Chondrocyte (in vitro differentiated cells): ENCODE data around the gene RNF149. TPM values are rescaled to one million over a fixed set of nuclear protein-coding genes. Genes with fewer than 3 reads are reported as not detected.
"Not testable (repeated sequence)": the region's sequence is repeated elsewhere in the genome, so short reads cannot be mapped to it uniquely, and the experiment has no call there.

Source experiments
- DNase-seq: peaks from one replicate; pipeline ENCODE4 v3.0.0; 2021; ENCODE audit warnings: mixed read lengths, low spot score
- H3K27ac Mint-ChIP-seq: one replicate; pipeline ENCODE4 v1.8.0; 2021; ENCODE audit warnings: mild to moderate bottlenecking, moderate library complexity, mixed read lengths; ENCODE audit not compliant: unreplicated experiment
- H3K27me3 Mint-ChIP-seq: 2 replicates; pipeline ENCODE4 v1.8.0; 2021; ENCODE audit warnings: low read depth, mixed read lengths
- H3K36me3 Mint-ChIP-seq: 2 replicates; pipeline ENCODE4 v1.8.0; 2021; ENCODE audit warnings: low read depth, mixed read lengths
- H3K4me1 Mint-ChIP-seq: 2 replicates; pipeline ENCODE4 v1.8.0; 2021; ENCODE audit warnings: low read depth, mild to moderate bottlenecking, mixed read lengths
- H3K4me3 Mint-ChIP-seq: one replicate; pipeline ENCODE4 v1.8.0; 2021; ENCODE audit warnings: mild to moderate bottlenecking, moderate library complexity, mixed read lengths; ENCODE audit not compliant: unreplicated experiment
- H3K9me3 Mint-ChIP-seq: 2 replicates; pipeline ENCODE4 v1.8.0; 2021; ENCODE audit warnings: low read depth, mixed read lengths
- CTCF ChIP-seq: fragments of 200-600 bp; sonication (generic); IDR thresholded peaks from 2 replicates; pipeline ENCODE4 v1.5.0; 2021; ENCODE audit warnings: antibody characterized with exemption, mild to moderate bottlenecking, moderate library complexity
- total RNA-seq: library from RNA; stranded (reverse); gene quantifications from 3 replicates; pipeline ENCODE4 v1.2.1, GENCODE V29; 2021

RNF149 gene
- total RNA-seq, 1 donor from 2014 or later = 26.2 TPM

GRCh38 chr2:101355401-101356054, 47.0 kb upstream of the RNF149 start:
- Mint-ChIP-seq H3K4me1 (peaks cover 5% of the 10 kb centered on the region), H3K4me3 (no peak overlapping the region), H3K36me3 (no peaks in the 10 kb centered on the region), H3K27me3 (peaks cover 7% of the 10 kb centered on the region), H3K9me3 (no peaks in the 10 kb centered on the region), H3K27ac (no peak overlapping the region)
- no peak for TF ChIP-seq CTCF
- DNase-seq = no peak

- Mint-ChIP-seq H3K9me3 (no peaks in the 10 kb centered on the region), H3K27ac (no peak overlapping the region), H3K4me3 (no peak overlapping the region), H3K36me3 (no peaks in the 10 kb centered on the region), H3K27me3 (peaks cover 3% of the 10 kb centered on the region), H3K4me1 (peaks cover 5% of the 10 kb centered on the region)
- no peak for DNase-seq
- no peak for TF ChIP-seq CTCF
These were observed 46.2 kb upstream of the RNF149 start for GRCh38 chr2:101354420-101355311.

- H3K27me3 Mint-ChIP-seq, H3K9me3 Mint-ChIP-seq: not testable (repeated sequence)
These were observed 44.1 kb upstream of the RNF149 start for GRCh38 chr2:101352631-101353030.

GRCh38 chr2:101351207-101351606, 42.7 kb upstream of the RNF149 start:
- no peak overlapping the region for H3K27ac Mint-ChIP-seq
- no peak for TF ChIP-seq CTCF
- H3K27me3 Mint-ChIP-seq = peaks cover 1% of the 10 kb centered on the region
- H3K4me1 Mint-ChIP-seq = peaks cover under 1% of the 10 kb centered on the region
- H3K4me3 Mint-ChIP-seq = no peak overlapping the region
- H3K36me3 Mint-ChIP-seq = no peaks in the 10 kb centered on the region
- H3K9me3 Mint-ChIP-seq = no peaks in the 10 kb centered on the region
- DNase-seq = no peak

More at GRCh38 chr2:101352631-101353030, 44.1 kb upstream of the RNF149 start:
- H3K4me1 Mint-ChIP-seq, DNase-seq, H3K27ac Mint-ChIP-seq, H3K36me3 Mint-ChIP-seq, H3K4me3 Mint-ChIP-seq: not testable (repeated sequence)

GRCh38 chr2:101349893-101350662, 41.6 kb upstream of the RNF149 start:
- H3K4me1 Mint-ChIP-seq = no peaks in the 10 kb centered on the region
- no peak overlapping the region for H3K4me3 Mint-ChIP-seq
- no peaks in the 10 kb centered on the region for H3K27me3 Mint-ChIP-seq
- H3K9me3 Mint-ChIP-seq = no peaks in the 10 kb centered on the region
- no peaks in the 10 kb centered on the region for H3K36me3 Mint-ChIP-seq
- TF ChIP-seq CTCF = peak; percentile 64
- no peak for DNase-seq
- no peak overlapping the region for H3K27ac Mint-ChIP-seq
